Smooth muscle cell of the brain vasculature (primary cell): Measurements from ENCODE around the gene CHAC1.

Experiments
- DNase-seq: peaks from one replicate; pipeline ENCODE4 v3.0.0-alpha.2; 2012; ENCODE audit warnings: low read depth, low spot score

Gene CHAC1

DNA sequence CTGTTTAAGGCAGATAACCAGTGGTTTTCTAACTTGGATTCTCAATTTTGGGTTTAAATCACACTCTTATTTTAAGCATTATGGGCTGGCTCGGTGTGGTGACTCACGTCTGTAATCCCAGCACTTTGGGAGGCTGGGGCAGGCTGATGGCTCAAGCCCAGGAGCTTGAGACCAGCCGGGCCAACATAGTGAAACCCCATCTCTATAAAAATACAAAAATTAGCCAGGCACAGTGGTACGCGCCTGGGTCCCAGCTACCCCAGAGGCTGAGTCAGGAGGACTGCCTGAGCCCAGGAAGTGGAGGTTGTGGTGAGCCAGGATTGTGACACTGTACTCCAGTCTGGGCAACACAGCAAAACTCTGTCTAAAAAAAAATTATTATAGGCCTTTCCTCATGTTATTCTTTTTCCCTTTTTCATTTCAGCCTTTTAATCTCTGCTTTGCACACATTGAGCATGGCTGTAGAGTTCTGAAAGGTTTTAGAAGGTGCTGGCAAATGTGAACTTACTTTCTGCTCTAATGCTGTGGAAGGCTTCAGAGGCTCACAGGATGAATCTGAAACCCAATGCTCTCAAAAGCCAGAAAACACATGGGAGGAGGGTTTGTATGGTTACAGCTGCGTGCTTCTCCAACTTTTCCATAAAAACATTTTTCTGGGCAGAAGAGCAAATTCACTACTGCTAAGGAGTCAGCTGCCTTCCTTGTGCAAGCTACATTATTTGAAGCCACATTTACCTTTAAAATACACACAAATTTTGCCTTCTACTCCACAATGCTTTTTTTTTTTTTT is 32.5 kb downstream of the CHAC1 start:
- no peak for DNase-seq

GRCh38 chr15:40986820-40987219 is 33.5 kb downstream of the CHAC1 start:
- no peak for DNase-seq

DNA sequence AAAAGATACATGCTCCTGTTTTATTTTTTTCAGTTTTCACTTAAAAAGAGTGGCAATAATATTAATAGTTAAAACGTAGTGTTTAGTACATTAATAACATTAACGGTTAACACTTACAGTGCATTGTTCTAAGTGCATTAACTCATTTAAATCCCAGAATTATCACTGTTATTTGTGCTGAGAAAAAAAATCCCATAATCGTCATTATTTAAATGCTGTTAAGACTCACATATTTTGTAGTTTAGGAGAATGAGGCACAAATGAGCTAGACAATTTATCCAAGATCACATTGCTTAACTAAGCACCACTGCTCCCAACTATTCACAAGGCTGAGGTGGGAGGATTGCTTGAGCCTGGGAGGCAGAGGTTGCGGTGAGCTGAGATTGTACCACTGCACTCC is 34.9 kb downstream of the CHAC1 start:
- no peak for DNase-seq

DNA sequence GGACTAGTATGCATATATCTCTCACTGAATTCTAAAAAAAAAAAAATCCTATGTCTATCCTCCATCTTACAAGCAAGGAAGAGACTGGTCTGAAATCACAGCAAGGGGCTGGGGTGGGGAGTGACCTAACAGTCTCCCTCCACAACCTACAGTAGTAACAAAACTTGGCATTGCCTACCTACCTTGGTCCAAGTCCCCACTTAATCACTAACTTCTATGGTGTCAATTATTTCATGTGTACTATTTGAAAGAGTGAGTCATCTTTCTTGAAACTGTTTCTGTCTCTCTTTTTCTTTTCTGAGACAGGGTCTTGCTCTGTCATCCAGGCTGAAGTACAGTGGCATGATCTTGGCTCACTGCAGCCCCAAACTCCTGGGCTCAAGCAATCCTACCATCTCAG is 36.8 kb downstream of the CHAC1 start:
- DNase-seq, result no peak

DNA sequence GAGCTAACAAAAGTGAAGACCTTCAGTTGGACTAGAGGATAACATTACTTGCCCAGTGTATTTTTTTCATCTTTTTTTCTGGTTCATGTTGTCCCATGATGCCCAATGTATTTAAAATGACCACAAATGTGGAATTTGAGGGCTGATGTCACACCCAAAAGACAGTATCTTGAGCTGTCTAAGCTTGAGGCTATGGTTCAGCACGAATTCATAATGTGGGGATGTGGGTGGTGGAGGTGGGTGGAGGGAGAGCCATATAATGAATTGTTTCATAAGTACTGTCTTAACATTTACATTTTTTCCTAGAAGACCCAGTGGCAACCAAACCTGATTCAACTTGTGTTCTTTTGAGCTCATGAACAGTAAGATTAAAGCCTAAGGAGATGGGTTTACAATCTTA is 37.5 kb downstream of the CHAC1 start:
- DNase-seq, result no peak

- DNase-seq, result no peak
Measured at GRCh38 chr15:40991355-40991754, 38.1 kb downstream of the CHAC1 start.

- no peak for DNase-seq
Measured at GRCh38 chr15:40992241-40992741, 39.0 kb downstream of the CHAC1 start.

DNA sequence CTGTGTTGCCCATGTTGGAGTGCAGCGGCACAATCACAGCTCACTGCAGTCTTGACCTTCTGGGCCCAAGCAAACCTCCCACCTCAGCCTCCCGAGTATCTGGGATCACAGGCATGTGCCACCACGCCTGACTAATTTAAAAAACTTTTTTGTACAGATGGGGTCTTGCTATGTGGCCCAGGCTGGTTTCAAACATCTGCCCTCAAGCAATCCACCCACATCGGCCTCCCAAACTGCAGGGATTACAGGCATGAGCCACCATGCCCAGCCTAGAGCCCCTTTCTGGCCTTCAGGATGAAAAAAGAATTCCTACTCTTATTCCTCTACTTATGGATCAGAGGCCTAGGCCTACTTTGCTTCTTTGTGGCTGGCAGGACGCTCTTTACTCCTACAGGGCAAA is 39.6 kb downstream of the CHAC1 start:
- DNase-seq, result no peak

DNA sequence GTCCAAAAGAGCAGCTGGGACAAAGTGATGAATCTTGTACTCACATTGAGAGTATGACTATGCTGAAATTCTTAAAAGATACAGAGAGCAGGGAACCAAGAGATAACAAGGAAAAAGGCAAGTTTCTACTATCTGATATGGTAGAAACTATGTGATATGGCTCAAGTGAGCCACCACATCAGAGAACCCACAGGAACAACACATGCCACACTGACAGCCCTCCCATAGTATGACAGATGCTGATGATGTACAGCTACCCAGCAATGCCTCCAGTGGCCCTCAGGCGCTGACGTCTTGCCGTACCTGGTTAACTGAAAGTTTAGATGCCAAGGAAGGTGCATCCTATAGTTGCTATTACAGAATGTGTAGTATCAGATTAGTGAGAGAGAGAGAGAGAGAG is 42.4 kb downstream of the CHAC1 start:
- DNase-seq, result no peak

DNA sequence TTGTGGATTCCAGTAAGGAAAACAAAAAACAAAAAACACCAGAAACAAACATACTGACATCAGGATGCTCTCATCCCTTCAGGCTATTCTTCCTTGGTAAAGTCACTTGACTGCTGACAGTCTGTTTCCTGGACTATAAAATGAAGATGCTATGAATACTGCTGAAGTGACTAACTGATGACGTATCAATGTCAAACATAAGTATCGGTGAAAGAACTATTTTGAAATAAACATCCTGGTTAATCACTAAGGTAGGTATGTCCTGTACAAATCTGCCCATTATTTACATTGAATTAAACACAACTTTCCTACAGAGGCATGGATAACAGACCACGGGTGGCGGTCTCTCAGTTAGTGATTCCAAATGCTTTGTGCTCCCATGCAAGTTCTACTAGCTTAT is 45.9 kb downstream of the CHAC1 start:
- no peak for DNase-seq

- DNase-seq, result no peak
Measured at GRCh38 chr15:41001524-41002214, 48.4 kb downstream of the CHAC1 start.

- DNase-seq, result no peak
Measured at GRCh38 chr15:41004490-41004889, 51.2 kb downstream of the CHAC1 start.
